HCT116 (cell line): ENCODE data around the gene TESK1.

Experiments
- JUND ChIP-seq: IDR thresholded peaks from 2 replicates; pipeline ENCODE4 v1.6.1; 2012
- SP1 ChIP-seq: IDR thresholded peaks from 2 replicates; pipeline ENCODE4 v1.6.1; 2012; ENCODE audit warnings: low read depth
- ZNF274 ChIP-seq: fragments of 200-500 bp; sonication (Bioruptor generic); IDR thresholded peaks from 2 replicates; pipeline ENCODE4 v1.6.1; 2014; ENCODE audit warnings: mild to moderate bottlenecking, low read depth, low read length, inconsistent platforms
- TF ChIP-seq, protein P1 (sequence below): IDR thresholded peaks from 2 replicates; pipeline ENCODE4 v1.6.1; 2012
- TF ChIP-seq, protein P2 (sequence below), 3 experiments: fragments of 200-600 bp in 1 of 3; sonication (generic) in 1 of 3; IDR thresholded peaks in 2 of 3; conservative IDR thresholded peaks in 1 of 3; 2 replicates each; pipeline ENCODE4 v1.5.1; 2012 to 2017; ENCODE audit warnings: low read depth in 2 of 3, low read length in 2 of 3, antibody characterized with exemption in 1 of 3, borderline replicate concordance in 1 of 3, control low read depth in 1 of 3, mild to moderate bottlenecking in 1 of 3, mixed read lengths in 1 of 3, mixed run types in 1 of 3, moderate library complexity in 1 of 3; ENCODE audit not compliant: insufficient read depth in 1 of 3

DNA sequence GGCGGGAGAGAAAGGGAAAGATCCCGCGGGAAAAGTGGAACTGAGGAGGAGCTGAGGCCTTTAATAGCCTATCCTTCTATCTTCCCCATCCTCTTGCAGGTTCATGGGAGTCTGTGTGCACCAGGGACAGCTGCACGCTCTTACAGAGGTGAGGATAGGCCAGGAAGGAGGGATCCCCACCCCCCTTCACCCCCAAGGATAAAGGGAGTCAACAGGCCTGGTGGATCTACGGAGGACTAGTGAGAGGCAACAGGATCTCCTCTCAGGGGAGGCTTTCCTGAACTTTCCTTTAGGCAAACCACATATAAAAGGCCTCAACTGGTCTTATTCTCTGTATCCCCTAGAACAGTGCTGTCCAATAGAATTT lies 1.1 kb downstream of the TESK1 start:
- no peak for TF ChIP-seq SP1
- TF ChIP-seq, protein P1, sequence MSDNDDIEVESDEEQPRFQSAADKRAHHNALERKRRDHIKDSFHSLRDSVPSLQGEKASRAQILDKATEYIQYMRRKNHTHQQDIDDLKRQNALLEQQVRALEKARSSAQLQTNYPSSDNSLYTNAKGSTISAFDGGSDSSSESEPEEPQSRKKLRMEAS, result no peak
- TF ChIP-seq, protein P2, sequence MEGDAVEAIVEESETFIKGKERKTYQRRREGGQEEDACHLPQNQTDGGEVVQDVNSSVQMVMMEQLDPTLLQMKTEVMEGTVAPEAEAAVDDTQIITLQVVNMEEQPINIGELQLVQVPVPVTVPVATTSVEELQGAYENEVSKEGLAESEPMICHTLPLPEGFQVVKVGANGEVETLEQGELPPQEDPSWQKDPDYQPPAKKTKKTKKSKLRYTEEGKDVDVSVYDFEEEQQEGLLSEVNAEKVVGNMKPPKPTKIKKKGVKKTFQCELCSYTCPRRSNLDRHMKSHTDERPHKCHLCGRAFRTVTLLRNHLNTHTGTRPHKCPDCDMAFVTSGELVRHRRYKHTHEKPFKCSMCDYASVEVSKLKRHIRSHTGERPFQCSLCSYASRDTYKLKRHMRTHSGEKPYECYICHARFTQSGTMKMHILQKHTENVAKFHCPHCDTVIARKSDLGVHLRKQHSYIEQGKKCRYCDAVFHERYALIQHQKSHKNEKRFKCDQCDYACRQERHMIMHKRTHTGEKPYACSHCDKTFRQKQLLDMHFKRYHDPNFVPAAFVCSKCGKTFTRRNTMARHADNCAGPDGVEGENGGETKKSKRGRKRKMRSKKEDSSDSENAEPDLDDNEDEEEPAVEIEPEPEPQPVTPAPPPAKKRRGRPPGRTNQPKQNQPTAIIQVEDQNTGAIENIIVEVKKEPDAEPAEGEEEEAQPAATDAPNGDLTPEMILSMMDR (IDR thresholded peaks at IDR 0.05 in 2 of 3, conservative IDR thresholded peaks at IDR 0.05 in 1 of 3; ENCODE audit: borderline replicate concordance in 1 of 3, insufficient read depth in 1 of 3, low read depth in 2 of 3, low read length in 2 of 3), result no peak
- no peak for TF ChIP-seq ZNF274
- TF ChIP-seq JUND, result no peak
